Glomerular visceral epithelial cell (primary cell): ENCODE data around the gene ZFAND2A.

Source experiments
- DNase-seq: peaks from one replicate; pipeline ENCODE4 v3.0.0-alpha.2; 2016; ENCODE audit errors: extremely low spot score

Gene ZFAND2A

DNA sequence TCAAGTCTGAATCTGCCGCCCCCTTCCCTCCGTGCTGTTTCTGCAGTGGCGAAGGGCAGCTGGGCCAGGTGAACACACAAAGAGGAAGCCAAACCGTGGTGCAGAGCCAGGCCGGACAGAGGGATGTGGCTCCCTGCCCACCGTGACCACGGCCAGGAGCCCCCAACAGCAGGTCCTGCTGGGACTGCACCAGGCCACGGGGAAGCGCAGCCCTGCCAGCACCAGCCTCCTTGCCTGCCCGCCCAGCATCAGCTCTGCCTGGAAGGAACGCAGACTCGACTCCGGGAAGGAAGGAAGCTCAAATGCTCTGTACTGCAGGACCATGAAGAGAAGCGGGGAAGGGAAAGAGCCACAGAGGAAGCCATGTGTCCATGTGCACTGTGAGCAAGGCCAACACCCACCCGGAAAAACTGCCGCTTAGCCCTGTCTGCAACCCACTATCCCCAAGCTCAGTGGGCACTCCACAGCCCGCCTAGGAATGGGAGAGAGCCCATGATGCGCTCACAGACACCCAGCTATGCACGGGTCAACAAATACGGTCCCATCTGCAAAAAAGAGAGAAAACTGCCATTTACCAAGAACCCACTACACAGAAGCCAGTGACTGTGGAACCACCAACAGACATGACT, 53.1 kb downstream of the ZFAND2A start:
- DNase-seq, result no peak

DNA sequence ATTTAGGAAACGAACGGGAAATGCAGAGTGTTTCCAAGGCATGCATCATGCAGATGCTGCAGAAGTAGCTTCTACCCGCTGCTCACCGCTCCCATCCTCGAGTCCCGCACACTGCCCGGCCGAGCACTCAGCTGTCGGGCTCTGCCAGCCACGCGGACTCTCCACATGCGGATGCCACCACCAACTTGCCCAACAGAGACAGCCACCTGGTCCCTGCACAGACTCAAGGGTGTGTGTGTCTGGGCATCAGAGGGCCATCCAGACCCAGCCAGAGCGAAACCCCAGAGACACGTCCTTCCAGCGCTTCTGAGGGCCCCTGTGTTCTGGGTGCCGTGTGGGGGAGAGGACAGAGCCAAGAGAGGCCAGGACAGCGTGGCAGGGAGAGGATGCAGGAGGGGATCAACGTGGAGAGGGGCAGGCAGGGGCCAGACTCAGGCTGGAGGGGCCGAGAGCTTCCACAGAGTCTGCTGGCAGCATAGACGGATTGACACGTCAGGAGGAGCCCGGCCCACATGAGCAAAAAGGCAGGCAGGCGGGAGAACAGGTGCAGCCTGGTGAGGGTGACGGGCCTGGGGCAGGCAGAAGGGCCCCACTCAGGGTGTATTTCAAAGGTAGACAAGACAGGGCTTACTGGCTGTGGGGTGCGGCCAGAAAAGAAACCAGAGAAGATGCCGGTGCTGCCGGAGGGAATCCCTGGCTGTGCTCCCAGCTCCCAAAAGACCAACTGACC, 53.8 kb downstream of the ZFAND2A start:
- no peak for DNase-seq

DNA sequence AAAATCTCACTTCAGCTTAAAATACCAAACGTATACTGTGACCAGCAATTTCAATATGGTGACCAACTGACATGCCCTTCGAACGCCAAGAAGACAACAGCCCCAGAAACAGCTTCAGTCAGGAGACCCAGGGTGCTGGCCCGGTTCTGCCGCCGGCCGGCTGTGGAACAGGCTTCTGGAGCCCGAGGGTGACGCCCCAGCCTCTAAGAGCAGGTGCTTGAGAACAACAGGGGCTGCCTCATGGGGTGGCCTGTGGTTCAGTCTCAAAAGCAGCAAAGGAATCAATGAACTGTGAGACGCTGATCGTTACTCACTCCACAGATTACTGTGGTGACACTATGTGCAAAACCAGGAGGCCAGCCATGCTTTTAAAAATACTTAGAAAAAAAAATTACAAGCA, 54.8 kb downstream of the ZFAND2A start:
- DNase-seq, result no peak

DNA sequence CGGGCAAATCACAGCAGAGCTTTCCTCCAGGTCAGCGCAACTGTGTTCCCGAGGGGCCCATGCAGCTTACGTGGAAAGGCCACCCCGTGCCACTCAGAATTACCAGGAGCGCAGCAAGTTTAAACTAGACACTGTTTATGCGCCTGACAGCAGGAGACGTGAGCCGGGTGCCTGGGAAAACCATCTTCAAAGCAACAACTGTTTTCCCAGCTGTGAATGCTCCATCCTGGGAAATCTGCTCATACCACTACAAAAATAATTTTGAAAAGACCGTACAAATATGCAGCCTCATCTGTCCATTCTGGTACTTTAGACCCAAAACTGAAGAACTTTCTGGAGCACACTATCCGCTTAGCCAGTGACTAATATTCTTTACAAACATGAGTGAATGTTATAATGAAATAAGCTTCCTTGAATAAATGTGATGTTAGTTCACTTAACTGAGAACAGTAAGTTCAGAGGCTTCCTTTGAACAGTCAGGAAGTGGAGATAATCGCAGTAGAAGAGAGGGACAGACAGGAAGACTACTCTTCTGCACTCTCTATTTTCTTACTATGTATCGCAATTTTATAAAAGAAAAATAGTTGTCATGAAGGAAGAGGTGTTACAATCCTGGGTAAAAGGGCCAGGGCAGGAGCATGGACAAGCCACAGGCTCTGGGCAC, 55.3 kb downstream of the ZFAND2A start:
- no peak for DNase-seq

DNA sequence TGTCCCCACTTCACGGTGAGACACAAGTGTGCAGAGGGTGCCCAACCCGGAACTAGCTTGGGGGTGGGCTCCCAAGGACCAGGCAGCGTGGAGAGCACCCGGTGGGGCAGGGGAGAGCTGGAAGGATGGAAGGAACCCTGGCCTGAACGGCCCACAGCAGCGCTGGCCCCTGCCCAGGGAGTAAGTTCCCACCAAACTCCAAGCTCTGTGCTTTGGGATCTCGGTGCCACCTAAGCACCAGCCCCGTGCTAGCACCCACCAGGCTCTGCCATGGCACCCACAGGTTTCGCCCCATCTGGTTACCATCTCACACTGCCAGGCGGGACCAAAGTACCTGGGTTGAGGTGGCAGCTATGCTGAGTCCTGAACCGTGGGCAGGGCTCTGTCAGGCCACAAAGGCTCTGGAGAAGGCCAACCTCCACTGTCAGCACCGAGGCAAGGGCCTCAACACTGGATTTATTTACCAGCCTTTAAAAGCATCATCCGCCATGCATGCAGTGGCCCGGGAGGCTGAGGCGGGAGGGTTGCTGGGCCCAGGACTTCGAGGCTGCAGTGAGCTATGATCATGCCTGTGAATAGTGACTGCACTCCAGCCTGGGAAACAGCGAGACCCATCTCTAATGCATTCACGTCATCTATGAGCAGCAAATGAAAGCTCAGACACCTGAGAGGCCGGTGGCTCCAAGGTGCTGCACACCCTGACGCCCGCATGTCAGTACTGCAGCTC, 56.0 kb downstream of the ZFAND2A start:
- no peak for DNase-seq

DNA sequence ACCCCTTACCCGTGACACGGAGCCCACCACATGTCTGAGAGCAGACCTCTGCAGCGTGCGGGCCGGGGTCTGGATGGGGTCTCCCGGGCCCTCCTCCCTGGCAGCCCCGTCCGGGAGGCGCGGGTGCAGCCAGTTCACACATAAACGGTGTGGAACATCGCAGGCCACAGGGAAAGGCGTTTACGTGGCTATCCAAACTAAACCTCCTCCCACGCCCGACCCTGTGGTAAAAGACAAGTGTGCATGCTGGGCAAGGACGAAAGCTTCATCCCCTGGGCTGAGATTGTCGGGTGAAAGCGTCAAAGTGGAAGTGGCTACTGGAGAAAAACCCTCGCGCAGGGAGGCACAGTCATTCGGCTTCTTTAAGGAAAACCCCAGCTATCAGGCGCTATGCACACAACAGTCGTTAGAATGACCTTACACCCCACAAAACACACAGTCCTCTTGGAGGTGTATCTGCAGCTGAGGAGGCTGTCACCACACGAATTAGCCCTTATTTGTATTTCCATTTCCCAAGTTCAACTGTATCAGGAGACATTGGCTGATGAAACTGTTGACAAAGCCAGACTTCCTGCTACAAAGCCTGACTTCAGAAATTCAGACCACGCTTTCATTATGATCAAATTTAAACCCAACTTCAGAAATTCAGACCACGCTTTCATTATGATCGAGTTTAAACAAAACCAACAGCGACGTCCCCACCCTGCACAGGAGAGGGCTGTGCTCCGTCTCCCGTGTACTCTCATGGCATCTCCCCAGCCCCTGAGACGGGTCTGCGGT, 56.8 kb downstream of the ZFAND2A start:
- DNase-seq, result no peak
